Measurements from ENCODE around the gene AMOTL1.
"Not testable (repeated sequence)": the region's sequence is repeated elsewhere in the genome, so short reads cannot be mapped to it uniquely, and the experiment has no call there.

Gene AMOTL1

DNA sequence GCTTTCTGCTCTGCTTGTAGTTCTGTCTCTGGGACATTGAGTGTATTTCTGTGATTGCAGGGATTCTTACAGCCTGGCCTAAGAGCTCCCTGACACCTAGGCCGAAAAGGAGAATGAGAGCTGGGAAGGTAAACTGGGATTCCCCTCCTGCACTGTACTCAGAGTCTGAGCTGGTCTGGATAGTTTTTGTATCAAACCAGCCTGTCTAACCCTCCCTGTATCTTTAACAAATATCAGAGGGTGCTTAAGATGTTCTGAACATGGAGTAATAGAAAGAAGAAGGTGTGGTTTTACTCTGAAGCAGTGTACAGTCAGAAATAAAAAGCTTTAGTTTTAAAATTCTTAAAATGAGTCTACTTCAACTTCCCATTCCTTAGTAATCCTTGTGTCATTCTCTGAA lies 57.3 kb downstream of the AMOTL1 start:
- FAIRE-seq = no peak

- no peak for FAIRE-seq
Observed at GRCh38 chr11:94826415-94826814, 58.3 kb downstream of the AMOTL1 start.

- FAIRE-seq = no peak
Observed at GRCh38 chr11:94828088-94828487, 59.9 kb downstream of the AMOTL1 start.

DNA sequence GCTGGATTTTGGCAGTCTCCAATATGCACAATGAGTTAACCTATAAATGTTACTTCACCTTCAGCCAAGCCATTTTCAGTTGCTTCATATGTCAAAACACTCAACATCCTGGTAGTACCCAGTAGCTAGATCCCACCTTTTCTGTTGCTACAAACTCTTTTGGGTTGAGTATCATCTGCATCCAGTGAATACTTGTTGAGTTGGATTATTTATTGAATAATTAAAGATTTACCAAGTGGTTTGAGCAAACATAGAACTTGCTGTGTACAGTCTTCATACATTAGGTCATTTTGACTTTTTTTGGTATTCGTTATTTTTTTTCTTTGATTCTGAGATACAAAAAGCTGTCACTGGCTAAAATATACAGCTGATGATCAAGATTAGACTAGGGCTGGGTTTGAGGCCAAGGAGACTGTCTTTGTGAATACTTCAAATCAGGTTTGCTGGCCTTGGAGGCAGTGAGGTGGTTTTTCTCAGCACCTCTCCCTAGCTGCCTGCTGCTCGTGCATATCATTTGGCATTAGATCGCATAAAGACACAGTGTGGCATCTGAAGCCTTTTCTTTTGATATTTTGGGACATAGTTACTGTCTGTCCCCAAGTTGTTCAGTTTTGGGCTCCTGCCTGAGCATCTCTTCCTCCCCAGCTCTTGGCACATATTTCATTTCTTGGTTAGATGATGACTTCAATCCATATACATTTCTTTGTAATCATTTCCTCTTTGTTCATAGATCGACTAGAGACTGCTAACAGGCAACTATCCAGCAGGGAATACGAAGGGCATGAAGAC lies 62.8 kb downstream of the AMOTL1 start:
- no peak for FAIRE-seq

DNA sequence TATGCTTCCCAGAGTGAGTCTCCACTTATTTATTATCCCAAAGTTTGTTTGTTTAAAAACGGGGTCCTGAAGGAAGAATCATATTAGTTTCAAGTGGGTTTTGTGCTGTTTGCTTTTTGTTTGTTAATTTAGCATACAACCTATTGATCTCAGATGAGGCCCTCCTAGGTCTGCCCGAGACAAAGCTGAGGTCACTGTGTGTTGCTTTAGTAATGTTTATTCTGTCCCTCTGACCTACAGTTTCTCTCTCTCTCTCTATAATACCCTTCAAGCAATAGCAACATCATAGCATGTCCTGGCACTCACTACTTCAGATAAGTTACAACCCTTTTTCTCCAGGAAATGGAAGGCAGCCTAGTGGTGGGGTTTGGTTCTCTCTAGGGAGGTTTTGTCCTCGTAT lies 63.4 kb downstream of the AMOTL1 start:
- FAIRE-seq = no peak

DNA sequence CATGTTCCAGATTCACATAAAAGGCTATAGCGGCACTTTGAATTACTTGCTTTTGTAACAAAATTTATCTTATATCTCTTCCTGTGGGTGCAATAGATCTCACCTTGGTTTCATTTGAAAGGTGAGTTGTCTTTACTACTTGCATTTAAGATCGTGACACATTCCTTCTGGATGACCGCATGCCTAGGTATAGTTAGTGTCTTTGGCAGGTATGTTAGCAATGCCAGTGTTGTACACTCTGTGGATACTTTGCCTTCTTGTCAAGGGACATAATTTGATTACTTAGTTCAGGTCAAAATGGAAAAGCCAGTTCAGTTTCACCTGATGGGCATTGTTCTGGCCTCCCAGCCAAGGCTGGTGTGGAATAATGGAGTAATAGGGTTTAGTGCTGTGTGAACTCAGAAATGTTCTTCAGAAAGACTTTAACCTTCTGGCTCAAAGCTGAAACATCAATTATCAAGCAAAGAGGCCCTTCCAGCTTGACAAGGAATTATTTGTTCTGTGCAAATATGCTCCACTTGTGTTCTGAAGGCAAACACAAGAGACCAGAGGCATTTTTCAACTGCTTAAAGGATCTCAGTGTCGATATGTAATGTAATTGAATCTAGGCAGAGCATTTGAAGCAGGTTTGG lies 64.6 kb downstream of the AMOTL1 start:
- FAIRE-seq = no peak

- no peak for FAIRE-seq
Observed at GRCh38 chr11:94834911-94835593, 66.9 kb downstream of the AMOTL1 start.

DNA sequence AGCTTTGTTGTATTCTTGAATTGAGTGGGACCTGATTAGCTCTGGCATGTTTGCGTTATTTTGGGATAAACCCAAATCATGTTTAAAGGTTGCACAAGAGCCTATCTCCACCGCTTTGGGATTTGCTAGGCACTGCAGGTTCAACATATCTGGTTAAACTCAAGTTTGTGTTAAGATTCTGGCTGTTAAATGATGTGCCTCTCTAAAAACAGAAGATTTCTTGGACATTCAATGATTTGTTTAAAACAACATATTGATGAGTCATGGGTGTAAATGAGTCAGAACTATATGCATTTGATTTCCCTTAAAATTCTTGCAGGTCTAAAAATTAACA lies 67.4 kb downstream of the AMOTL1 start:
- no peak for FAIRE-seq

- no peak for FAIRE-seq
Observed at GRCh38 chr11:94837317-94837716, 69.2 kb downstream of the AMOTL1 start.

DNA sequence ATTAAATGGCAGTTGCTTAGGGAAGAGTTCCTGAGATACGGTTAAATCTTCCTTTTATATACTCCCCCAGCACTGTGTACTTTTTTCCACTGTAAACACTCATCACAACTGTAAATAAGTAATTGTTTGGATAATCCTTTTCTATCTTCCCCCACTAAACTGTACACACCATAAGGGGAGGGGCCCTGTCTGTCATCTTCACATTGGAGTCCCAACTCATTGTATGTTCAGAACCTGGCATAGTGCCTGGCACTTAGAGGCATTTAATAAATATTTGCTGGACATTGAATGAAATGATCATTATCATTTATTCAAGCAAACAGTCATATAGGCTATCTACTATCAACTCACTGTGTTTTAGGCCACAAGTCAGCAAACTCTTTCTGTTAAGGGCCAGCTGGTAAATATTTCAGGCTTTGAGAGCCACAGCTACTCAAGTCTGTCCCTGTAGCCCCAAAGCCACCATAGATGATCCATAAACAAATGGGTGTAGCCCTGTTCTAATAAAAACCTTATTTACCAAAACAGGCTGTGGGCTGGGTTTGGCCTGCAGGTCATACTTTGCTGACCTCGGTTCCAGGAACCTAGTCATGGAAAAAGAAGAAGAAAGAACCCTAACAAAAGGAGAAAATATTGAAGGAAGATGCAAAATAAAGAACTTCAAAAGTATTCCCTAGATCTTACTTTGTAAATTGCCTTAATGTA lies 70.0 kb downstream of the AMOTL1 start:
- no peak for FAIRE-seq

- no peak for FAIRE-seq
Observed at GRCh38 chr11:94840209-94840608, 72.1 kb downstream of the AMOTL1 start.

- FAIRE-seq = no peak
Observed at GRCh38 chr11:94844031-94844430, 75.9 kb downstream of the AMOTL1 start.

DNA sequence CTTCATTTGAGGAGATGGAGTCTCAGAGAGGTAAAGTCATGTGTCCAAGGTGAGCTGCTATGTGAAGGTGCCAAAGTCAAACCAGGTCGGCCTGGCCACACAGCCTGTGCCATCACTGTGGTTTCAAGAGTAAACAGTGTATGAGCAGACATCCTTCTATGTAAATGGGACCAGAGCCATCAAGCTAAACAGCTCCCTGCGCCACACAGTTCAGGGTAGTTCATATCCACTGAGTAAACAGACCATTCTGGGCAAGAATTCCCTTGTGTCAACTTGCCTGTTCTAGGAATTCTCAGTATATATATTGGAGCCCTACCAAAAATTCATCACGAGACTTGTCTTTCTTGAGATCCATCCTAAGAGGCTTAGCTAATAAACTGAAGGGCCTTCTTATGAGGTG lies 77.5 kb downstream of the AMOTL1 start:
- FAIRE-seq = no peak

DNA sequence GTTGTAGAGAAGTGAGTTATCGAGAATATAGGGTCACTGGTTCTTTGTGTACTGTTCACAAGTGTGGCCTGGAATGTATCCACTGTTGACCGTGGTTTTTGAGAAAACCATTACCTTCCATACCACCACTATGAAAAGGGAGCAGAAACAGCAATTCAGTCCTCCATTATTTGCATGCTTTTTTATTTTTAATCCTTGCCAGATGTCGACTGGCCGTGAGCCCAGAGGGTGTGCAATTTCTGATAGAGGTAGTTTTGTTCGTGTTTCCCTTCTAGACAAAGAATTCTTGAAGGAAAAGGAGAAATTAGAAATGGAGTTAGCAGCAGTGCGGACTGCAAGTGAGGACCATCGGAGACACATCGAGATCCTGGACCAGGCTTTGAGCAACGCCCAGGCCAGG lies 81.7 kb downstream of the AMOTL1 start:
- no peak for FAIRE-seq

DNA sequence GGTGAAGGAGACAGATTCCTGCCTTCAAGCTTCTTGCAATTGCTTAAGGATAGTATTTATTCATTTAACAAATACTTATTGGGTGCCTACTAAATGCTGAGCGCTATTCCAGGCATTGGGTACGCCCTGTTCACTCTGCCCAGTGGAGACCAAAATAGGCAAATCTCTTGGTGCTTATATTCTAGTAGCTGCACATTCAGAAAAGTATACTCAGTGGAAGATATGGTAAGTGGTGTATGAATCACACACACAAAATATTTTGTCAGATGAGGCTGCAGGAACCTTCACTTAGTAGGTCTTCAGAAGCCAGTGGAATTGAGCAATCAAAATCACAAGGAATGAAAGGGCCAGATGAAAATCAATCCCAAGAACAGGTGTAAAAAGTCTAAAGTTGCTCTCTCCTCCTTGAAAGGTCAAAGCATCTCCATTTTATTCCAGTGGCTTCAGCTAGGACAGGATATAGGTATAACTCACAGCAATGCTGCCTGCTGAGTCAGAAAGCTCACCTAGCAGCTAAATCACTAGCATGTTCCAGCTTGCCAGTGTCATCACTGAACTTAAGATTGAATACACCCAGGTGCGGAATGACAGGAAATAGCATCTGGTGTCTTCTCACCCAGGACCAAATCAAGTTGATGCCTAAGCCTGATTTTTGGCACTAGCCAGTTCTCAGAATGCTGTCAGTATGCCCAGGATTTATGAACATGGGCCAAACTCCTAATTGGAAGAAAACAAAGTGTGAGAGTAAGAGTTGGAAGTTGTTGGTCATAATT lies 83.9 kb downstream of the AMOTL1 start:
- no peak for FAIRE-seq

DNA sequence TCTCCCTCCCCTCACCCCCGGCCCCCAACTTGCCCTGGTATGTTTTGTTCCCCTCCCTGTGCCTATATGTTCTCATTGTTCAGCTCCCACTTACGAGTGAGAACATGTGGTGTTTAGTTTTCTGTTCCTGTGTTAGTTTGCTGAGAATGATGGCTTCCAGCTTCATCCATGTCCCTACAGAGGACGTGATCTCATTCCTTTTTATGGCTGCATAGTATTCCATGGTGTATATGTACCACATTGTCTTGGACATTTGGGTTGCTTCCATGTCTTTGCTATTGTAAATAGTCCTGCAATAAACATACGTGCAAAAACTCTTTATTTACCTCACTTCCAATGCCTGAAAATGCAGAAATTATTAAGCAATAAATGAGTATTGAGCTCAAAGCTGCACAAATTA lies 85.1 kb downstream of the AMOTL1 start:
- FAIRE-seq = not testable (repeated sequence)

- no peak for FAIRE-seq
Observed at GRCh38 chr11:94853836-94854235, 85.7 kb downstream of the AMOTL1 start.

GRCh38 chr11:94854770-94855633 lies 86.8 kb downstream of the AMOTL1 start:
- FAIRE-seq = no peak

DNA sequence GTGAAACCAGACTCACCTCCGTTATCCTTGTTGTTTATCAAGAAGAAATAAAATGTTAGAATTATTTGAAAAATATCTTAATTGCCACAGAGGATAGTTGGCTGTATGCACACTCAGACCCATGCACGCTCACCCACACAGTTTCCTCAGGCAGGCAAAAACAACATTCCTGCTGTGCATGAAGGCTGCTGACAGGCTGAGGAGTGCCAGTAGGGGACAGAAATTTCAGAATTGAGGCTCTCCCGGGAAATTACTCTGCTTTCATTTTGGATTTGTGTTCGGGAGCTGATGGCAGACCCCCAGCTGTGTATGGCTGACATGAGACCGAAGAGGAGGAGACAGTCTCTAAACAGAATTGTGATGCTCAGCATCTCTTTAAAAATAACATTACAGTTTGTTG lies 87.5 kb downstream of the AMOTL1 start:
- FAIRE-seq = no peak

DNA sequence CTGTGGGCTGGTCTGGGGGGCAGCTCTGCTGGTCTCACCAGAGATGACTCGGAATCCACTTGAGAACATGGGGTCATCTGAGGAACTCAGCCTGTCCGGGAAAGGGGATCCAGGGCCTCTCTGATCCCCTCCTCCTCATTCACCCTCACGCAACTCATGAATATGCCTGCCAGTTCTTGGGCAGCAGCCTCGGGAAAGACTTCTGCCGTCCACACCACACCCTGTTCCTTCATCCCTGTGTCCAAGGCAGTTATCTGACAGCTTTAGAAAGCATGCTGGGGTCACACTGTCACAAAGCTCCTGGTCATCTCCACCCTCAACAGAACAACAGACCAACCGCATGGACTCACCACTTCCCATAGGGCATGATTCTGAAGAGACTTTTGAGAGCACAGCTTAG lies 88.3 kb downstream of the AMOTL1 start:
- FAIRE-seq = no peak

DNA sequence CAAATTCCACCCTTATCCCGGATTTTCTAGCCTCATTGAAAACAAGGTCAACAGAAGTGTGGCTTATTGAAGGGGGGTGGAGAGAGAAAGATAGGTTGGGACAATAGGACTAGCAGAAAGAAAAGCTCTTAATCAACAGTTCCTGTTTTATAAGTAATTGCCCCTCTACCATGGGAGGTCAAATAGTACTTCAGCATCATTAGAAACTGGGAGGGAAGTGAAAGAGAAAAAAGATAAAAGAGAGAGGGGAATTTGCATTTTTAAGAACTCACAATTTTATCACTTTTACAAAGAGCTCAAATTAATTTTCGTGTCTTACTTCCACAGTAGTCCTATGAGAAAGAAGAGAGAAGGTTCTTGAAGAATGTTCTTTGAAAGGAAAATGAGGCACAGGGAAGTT lies 89.2 kb downstream of the AMOTL1 start:
- no peak for FAIRE-seq
